IgD-negative memory B cell (primary cell): ENCODE measurements around the gene CREB3L2. TPM values are rescaled to one million over a fixed set of nuclear protein-coding genes. Genes with fewer than 3 reads are reported as not detected.

Source experiments
- H3K27ac Mint-ChIP-seq, 3 donors: one replicate each; pipeline ENCODE4 v1.8.0; 2020 to 2022; ENCODE audit warnings: mild to moderate bottlenecking in 3 of 3, mixed read lengths in 3 of 3, moderate library complexity in 1 of 3
- H3K27me3 Mint-ChIP-seq: one replicate; pipeline ENCODE4 v1.8.0; 2021; ENCODE audit warnings: mixed read lengths
- H3K36me3 Mint-ChIP-seq: one replicate; pipeline ENCODE4 v1.8.0; 2020; ENCODE audit warnings: mild to moderate bottlenecking, mixed read lengths
- H3K4me1 Mint-ChIP-seq, 3 donors: one replicate each; pipeline ENCODE4 v1.8.0; 2020 to 2022; ENCODE audit warnings: mixed read lengths in 3 of 3, mild to moderate bottlenecking in 1 of 3
- H3K4me3 Mint-ChIP-seq, 4 donors: one replicate each; pipeline ENCODE4 v1.8.0; 2020 to 2022; ENCODE audit warnings: mild to moderate bottlenecking in 4 of 4, mixed read lengths in 4 of 4, moderate library complexity in 3 of 4
- H3K9me3 Mint-ChIP-seq, 3 donors: one replicate each; pipeline ENCODE4 v1.8.0; 2020 to 2021; ENCODE audit warnings: mixed read lengths in 3 of 3, mild to moderate bottlenecking in 1 of 3
- polyA plus RNA-seq: library from polyadenylated mRNA; unstranded; fragments of 300-500 nt; fragmentation: Illumina TruSeq; gene quantifications from one replicate; pipeline ENCODE4 v1.2.3, GENCODE V29; 2021

CREB3L2 gene
- polyA plus RNA-seq, 1 donor from 2014 or later = 4.9 TPM

GRCh38 chr7:137951700-137952425 is 50.0 kb downstream of the CREB3L2 start:
- Mint-ChIP-seq H3K36me3 (no peaks in the 10 kb centered on the region), H3K9me3 (no peaks in the 10 kb centered on the region), H3K4me3 (no peak overlapping the region), H3K27ac (peak overlapping the region in 1 of 3 donors; percentile 52), H3K4me1 (peaks cover 0 to 2% (median 0%) of the 10 kb centered on the region in 3 donors), H3K27me3 (no peaks in the 10 kb centered on the region)

- Mint-ChIP-seq H3K9me3 (no peaks in the 10 kb centered on the region), H3K4me3 (no peak overlapping the region), H3K27ac (no peak overlapping the region), H3K27me3 (no peaks in the 10 kb centered on the region), H3K4me1 (peaks cover 0 to 2% (median 0%) of the 10 kb centered on the region in 3 donors), H3K36me3 (no peaks in the 10 kb centered on the region)
These were observed 50.9 kb downstream of the CREB3L2 start for GRCh38 chr7:137950967-137951366.

- H3K4me1 Mint-ChIP-seq = peaks cover 0 to 2% (median 0%) of the 10 kb centered on the region in 3 donors
- H3K27ac Mint-ChIP-seq = no peak overlapping the region
These were observed 51.6 kb downstream of the CREB3L2 start for GRCh38 chr7:137950263-137950621.

GRCh38 chr7:137949416-137950262 is 52.2 kb downstream of the CREB3L2 start:
- no peak overlapping the region for H3K4me3 Mint-ChIP-seq
- no peaks in the 10 kb centered on the region for H3K27me3 Mint-ChIP-seq
- H3K36me3 Mint-ChIP-seq = no peaks in the 10 kb centered on the region
- H3K27ac Mint-ChIP-seq = no peak overlapping the region
- peaks cover 0 to 2% (median 0%) of the 10 kb centered on the region in 3 donors for H3K4me1 Mint-ChIP-seq
- no peaks in the 10 kb centered on the region for H3K9me3 Mint-ChIP-seq

More at GRCh38 chr7:137950263-137950621, 51.6 kb downstream of the CREB3L2 start:
- Mint-ChIP-seq H3K4me3 (no peak overlapping the region), H3K36me3 (no peaks in the 10 kb centered on the region), H3K27me3 (no peaks in the 10 kb centered on the region), H3K9me3 (no peaks in the 10 kb centered on the region)

- Mint-ChIP-seq H3K27ac (no peak overlapping the region), H3K9me3 (no peaks in the 10 kb centered on the region), H3K36me3 (no peaks in the 10 kb centered on the region), H3K4me3 (no peak overlapping the region), H3K4me1 (peaks cover 0 to 2% (median 0%) of the 10 kb centered on the region in 3 donors), H3K27me3 (no peaks in the 10 kb centered on the region)
These were observed 53.0 kb downstream of the CREB3L2 start for GRCh38 chr7:137948845-137949330.

GRCh38 chr7:137948083-137948844 is 53.6 kb downstream of the CREB3L2 start:
- H3K4me3 Mint-ChIP-seq = no peak overlapping the region
- H3K9me3 Mint-ChIP-seq = no peaks in the 10 kb centered on the region
- no peaks in the 10 kb centered on the region for H3K36me3 Mint-ChIP-seq
- H3K27ac Mint-ChIP-seq = no peak overlapping the region
- H3K27me3 Mint-ChIP-seq = no peaks in the 10 kb centered on the region
- H3K4me1 Mint-ChIP-seq = peaks cover 0 to 1% (median 0%) of the 10 kb centered on the region in 3 donors

GRCh38 chr7:137947046-137947445 is 54.8 kb downstream of the CREB3L2 start:
- H3K27ac Mint-ChIP-seq = peak overlapping the region in 1 of 3 donors; percentile 81
- no peaks in the 10 kb centered on the region for H3K4me1 Mint-ChIP-seq
- no peak overlapping the region for H3K4me3 Mint-ChIP-seq
- no peaks in the 10 kb centered on the region for H3K36me3 Mint-ChIP-seq
- H3K9me3 Mint-ChIP-seq = no peaks in the 10 kb centered on the region
- no peaks in the 10 kb centered on the region for H3K27me3 Mint-ChIP-seq

GRCh38 chr7:137946011-137946410 is 55.9 kb downstream of the CREB3L2 start:
- no peaks in the 10 kb centered on the region for H3K4me1 Mint-ChIP-seq
- no peak overlapping the region for H3K27ac Mint-ChIP-seq
- H3K9me3 Mint-ChIP-seq = no peaks in the 10 kb centered on the region
- no peak overlapping the region for H3K4me3 Mint-ChIP-seq
- no peaks in the 10 kb centered on the region for H3K27me3 Mint-ChIP-seq
- H3K36me3 Mint-ChIP-seq = no peaks in the 10 kb centered on the region

- no peaks in the 10 kb centered on the region for H3K4me1 Mint-ChIP-seq
- H3K27me3 Mint-ChIP-seq = no peaks in the 10 kb centered on the region
These were observed 57.7 kb downstream of the CREB3L2 start for GRCh38 chr7:137944168-137944567.

GRCh38 chr7:137943132-137943551 is 58.7 kb downstream of the CREB3L2 start:
- Mint-ChIP-seq H3K27ac (no peak overlapping the region), H3K4me3 (no peak overlapping the region), H3K9me3 (no peaks in the 10 kb centered on the region), H3K4me1 (no peaks in the 10 kb centered on the region), H3K27me3 (no peaks in the 10 kb centered on the region), H3K36me3 (no peaks in the 10 kb centered on the region)

More at GRCh38 chr7:137944168-137944567, 57.7 kb downstream of the CREB3L2 start:
- no peak overlapping the region for H3K4me3 Mint-ChIP-seq
- H3K27ac Mint-ChIP-seq = no peak overlapping the region
- no peaks in the 10 kb centered on the region for H3K36me3 Mint-ChIP-seq
- H3K9me3 Mint-ChIP-seq = no peaks in the 10 kb centered on the region

GRCh38 chr7:137942484-137943115 is 59.3 kb downstream of the CREB3L2 start:
- no peaks in the 10 kb centered on the region for H3K9me3 Mint-ChIP-seq
- no peaks in the 10 kb centered on the region for H3K27me3 Mint-ChIP-seq
- H3K4me1 Mint-ChIP-seq = no peaks in the 10 kb centered on the region
- H3K36me3 Mint-ChIP-seq = no peaks in the 10 kb centered on the region
- no peak overlapping the region for H3K4me3 Mint-ChIP-seq
- H3K27ac Mint-ChIP-seq = no peak overlapping the region

- H3K27me3 Mint-ChIP-seq = no peaks in the 10 kb centered on the region
- no peak overlapping the region for H3K4me3 Mint-ChIP-seq
- no peak overlapping the region for H3K27ac Mint-ChIP-seq
- H3K9me3 Mint-ChIP-seq = no peaks in the 10 kb centered on the region
- H3K4me1 Mint-ChIP-seq = peaks cover 2 to 7% (median 5%) of the 10 kb centered on the region in 3 donors
- H3K36me3 Mint-ChIP-seq = no peaks in the 10 kb centered on the region
These were observed 61.0 kb downstream of the CREB3L2 start for GRCh38 chr7:137940656-137941518.

- no peak overlapping the region for H3K27ac Mint-ChIP-seq
- peaks cover 8 to 12% (median 9%) of the 10 kb centered on the region in 3 donors for H3K4me1 Mint-ChIP-seq
- H3K4me3 Mint-ChIP-seq = no peak overlapping the region
- H3K27me3 Mint-ChIP-seq = no peaks in the 10 kb centered on the region
- no peaks in the 10 kb centered on the region for H3K9me3 Mint-ChIP-seq
- no peaks in the 10 kb centered on the region for H3K36me3 Mint-ChIP-seq
These were observed 61.7 kb downstream of the CREB3L2 start for GRCh38 chr7:137940218-137940617.

- Mint-ChIP-seq H3K4me1 (peaks cover 17 to 24% (median 17%) of the 10 kb centered on the region in 3 donors), H3K27ac (no peak overlapping the region), H3K4me3 (no peak overlapping the region), H3K27me3 (no peaks in the 10 kb centered on the region), H3K9me3 (no peaks in the 10 kb centered on the region), H3K36me3 (peaks cover 4% of the 10 kb centered on the region)
These were observed 64.7 kb downstream of the CREB3L2 start for GRCh38 chr7:137937202-137937560.
